Neural cell (in vitro differentiated cells): ENCODE data around the gene LDLRAD4. TPM values are rescaled to one million over a fixed set of nuclear protein-coding genes. Genes with fewer than 3 reads are reported as not detected.

Experiments
- H2AFZ ChIP-seq: fragments of 200-600, 300-800 bp; sonication (generic), shearing (Covaris generic); 2 replicates; pipeline ENCODE4 v1.6.0; 2014; ENCODE audit warnings: low read depth, mild to moderate bottlenecking, antibody characterized with exemption, low read length, moderate library complexity
- H3F3A ChIP-seq: fragments of 200-600 bp; shearing (Covaris generic); 2 replicates; pipeline ENCODE4 v1.6.1; 2016; ENCODE audit warnings: mild to moderate bottlenecking, moderate library complexity, mixed read lengths, antibody characterized with exemption, low read length; ENCODE audit not compliant: insufficient read depth, poor library complexity, severe bottlenecking
- H3K27ac ChIP-seq: fragments of 200-600, 300-800 bp; sonication (generic), shearing (Covaris generic); 2 replicates; pipeline ENCODE4 v1.5.1; 2014; ENCODE audit warnings: mild to moderate bottlenecking, low read length, moderate library complexity
- H3K27me3 ChIP-seq: fragments of 300-800, 200-600 bp; sonication (generic), shearing (Covaris generic); 2 replicates; pipeline ENCODE4 v1.6.0; 2014; ENCODE audit warnings: mild to moderate bottlenecking, low read depth, low read length, moderate library complexity; ENCODE audit not compliant: insufficient read depth
- H3K36me3 ChIP-seq: fragments of 300-800, 200-600 bp; sonication (generic), shearing (Covaris generic); 2 replicates; pipeline ENCODE4 v1.5.1; 2014; ENCODE audit warnings: mild to moderate bottlenecking, antibody characterized with exemption, low read length, moderate library complexity; ENCODE audit not compliant: insufficient read depth
- H3K4me2 ChIP-seq: fragments of 300-800, 200-600 bp; sonication (generic), shearing (Covaris generic); 2 replicates; pipeline ENCODE4 v1.6.0; 2014; ENCODE audit warnings: mild to moderate bottlenecking, low read length
- H3K4me3 ChIP-seq: fragments of 300-800, 200-600 bp; sonication (generic), shearing (Covaris generic); 2 replicates; pipeline ENCODE4 v1.5.1; 2014; ENCODE audit warnings: mild to moderate bottlenecking, low read length, moderate library complexity
- H3K79me2 ChIP-seq: fragments of 200-600 bp; shearing (Covaris generic); replicated peaks from 2 replicates; pipeline ENCODE4 v1.6.0; 2014; ENCODE audit warnings: mild to moderate bottlenecking, low read length, moderate library complexity; ENCODE audit not compliant: insufficient read depth
- H3K9ac ChIP-seq: fragments of 300-800, 200-600 bp; sonication (generic), shearing (Covaris generic); 2 replicates; pipeline ENCODE4 v1.6.1; 2016; ENCODE audit warnings: mild to moderate bottlenecking, low read length, mixed read lengths
- H3K9me2 ChIP-seq: fragments of 200-600 bp; shearing (Covaris generic); 2 replicates; pipeline ENCODE4 v1.6.1; 2016; ENCODE audit warnings: mild to moderate bottlenecking, low read length, mixed read lengths; ENCODE audit not compliant: insufficient read depth
- H3K9me3 ChIP-seq: fragments of 200-600, 300-800 bp; sonication (generic), shearing (Covaris generic); 2 replicates; pipeline ENCODE4 v1.6.1; 2016; ENCODE audit warnings: mild to moderate bottlenecking, mixed run types, low read length, moderate library complexity, mixed read lengths
- H4K20me1 ChIP-seq: fragments of 200-600 bp; shearing (Covaris generic); 2 replicates; pipeline ENCODE4 v1.6.1; 2016; ENCODE audit warnings: mild to moderate bottlenecking, mixed run types; ENCODE audit not compliant: insufficient read depth
- EP300 ChIP-seq: fragments of 450-650 bp; conservative IDR thresholded peaks from 2 replicates; pipeline ENCODE4 v1.6.1; 2014; ENCODE audit warnings: antibody characterized with exemption, mild to moderate bottlenecking, moderate library complexity; ENCODE audit not compliant: poor library complexity, severe bottlenecking
- EZH2 ChIP-seq: fragments of 200-600, 300-800 bp; shearing (Covaris generic), sonication (generic); IDR thresholded peaks from 2 replicates; pipeline ENCODE4 v1.6.1; 2014; ENCODE audit warnings: antibody characterized with exemption, low read length, borderline replicate concordance, mild to moderate bottlenecking; ENCODE audit not compliant: insufficient read depth, poor library complexity, severe bottlenecking
- MXI1 ChIP-seq: fragments of 450-650 bp; conservative IDR thresholded peaks from 2 replicates; pipeline ENCODE4 v1.6.1; 2014; ENCODE audit warnings: antibody characterized with exemption, mild to moderate bottlenecking; ENCODE audit not compliant: poor library complexity, severe bottlenecking
- POLR2AphosphoS5 ChIP-seq: IDR thresholded peaks from 2 replicates; pipeline ENCODE4 v1.6.1; 2012
- RAD21 ChIP-seq: fragments of 450-650 bp; conservative IDR thresholded peaks from 2 replicates; pipeline ENCODE4 v1.6.1; 2014; ENCODE audit warnings: antibody characterized with exemption, mild to moderate bottlenecking, moderate library complexity
- REST ChIP-seq: IDR thresholded peaks from 2 replicates; pipeline ENCODE4 v1.6.1; 2012; ENCODE audit warnings: borderline replicate concordance
- SMC3 ChIP-seq: fragments of 450-650 bp; conservative IDR thresholded peaks from 2 replicates; pipeline ENCODE4 v1.6.1; 2014; ENCODE audit warnings: antibody characterized with exemption, mild to moderate bottlenecking, moderate library complexity; ENCODE audit not compliant: poor library complexity
- TAF1 ChIP-seq: IDR thresholded peaks from 2 replicates; pipeline ENCODE4 v1.6.1; 2012; ENCODE audit warnings: low read depth
- polyA plus RNA-seq: library from polyadenylated mRNA; depleted of rRNA; stranded (reverse); fragments of >200 nt; gene quantifications from 2 replicates; pipeline ENCODE4 v1.2.3, GENCODE V29; 2014
- TF ChIP-seq, protein P1 (sequence below): fragments of 450-650 bp; IDR thresholded peaks from 2 replicates; pipeline ENCODE4 v1.5.1; 2014; ENCODE audit warnings: antibody characterized with exemption, mild to moderate bottlenecking, moderate library complexity; ENCODE audit not compliant: poor library complexity, severe bottlenecking

Gene LDLRAD4
- polyA plus RNA-seq, 1 donor from 2014 or later, result 3.7 TPM

- TF ChIP-seq, protein P1, sequence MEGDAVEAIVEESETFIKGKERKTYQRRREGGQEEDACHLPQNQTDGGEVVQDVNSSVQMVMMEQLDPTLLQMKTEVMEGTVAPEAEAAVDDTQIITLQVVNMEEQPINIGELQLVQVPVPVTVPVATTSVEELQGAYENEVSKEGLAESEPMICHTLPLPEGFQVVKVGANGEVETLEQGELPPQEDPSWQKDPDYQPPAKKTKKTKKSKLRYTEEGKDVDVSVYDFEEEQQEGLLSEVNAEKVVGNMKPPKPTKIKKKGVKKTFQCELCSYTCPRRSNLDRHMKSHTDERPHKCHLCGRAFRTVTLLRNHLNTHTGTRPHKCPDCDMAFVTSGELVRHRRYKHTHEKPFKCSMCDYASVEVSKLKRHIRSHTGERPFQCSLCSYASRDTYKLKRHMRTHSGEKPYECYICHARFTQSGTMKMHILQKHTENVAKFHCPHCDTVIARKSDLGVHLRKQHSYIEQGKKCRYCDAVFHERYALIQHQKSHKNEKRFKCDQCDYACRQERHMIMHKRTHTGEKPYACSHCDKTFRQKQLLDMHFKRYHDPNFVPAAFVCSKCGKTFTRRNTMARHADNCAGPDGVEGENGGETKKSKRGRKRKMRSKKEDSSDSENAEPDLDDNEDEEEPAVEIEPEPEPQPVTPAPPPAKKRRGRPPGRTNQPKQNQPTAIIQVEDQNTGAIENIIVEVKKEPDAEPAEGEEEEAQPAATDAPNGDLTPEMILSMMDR, result no peak
- no peak for TF ChIP-seq EZH2
- TF ChIP-seq EP300, result no peak
- no peak for TF ChIP-seq RAD21
- no peak for TF ChIP-seq SMC3
- no peak for TF ChIP-seq POLR2AphosphoS5
- H2AFZ ChIP-seq, result no peak overlapping the region
- no peak overlapping the region for H3K4me2 ChIP-seq
Observed at GRCh38 chr18:13269521-13270011, 51.0 kb downstream of the LDLRAD4 start.

DNA sequence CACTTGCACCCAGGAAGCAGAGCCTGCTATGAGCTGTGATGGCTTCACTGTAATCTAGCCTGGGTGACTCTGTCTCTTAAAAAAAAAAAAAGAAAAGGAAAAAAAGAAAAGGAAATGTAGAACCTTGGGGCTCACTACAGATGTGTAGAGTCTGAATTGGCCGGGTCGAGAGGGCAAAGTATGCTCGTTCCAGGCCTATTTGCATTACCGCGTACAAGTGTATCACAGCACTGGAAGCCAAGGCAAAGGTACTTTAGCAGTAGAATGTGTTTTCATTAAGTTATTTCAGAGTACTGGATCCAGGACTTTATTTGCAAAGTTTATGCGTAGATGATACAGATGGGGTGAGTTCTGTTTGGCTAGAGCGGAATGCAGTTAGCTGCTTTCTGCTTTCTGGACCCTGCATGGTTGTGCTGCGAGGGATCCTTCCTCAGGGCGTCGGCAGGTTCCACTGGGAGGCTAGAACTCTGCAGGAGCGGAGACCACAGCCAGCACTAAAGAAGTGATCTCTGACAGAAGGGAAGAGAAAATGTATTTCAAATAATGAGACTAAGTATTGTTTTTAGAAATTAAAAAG, 51.8 kb downstream of the LDLRAD4 start:
- no peaks in the 10 kb centered on the region for H4K20me1 ChIP-seq

More at GRCh38 chr18:13269521-13270011, 51.0 kb downstream of the LDLRAD4 start:
- Histone ChIP-seq H3F3A (no peaks in the 10 kb centered on the region), H3K27ac (no peak overlapping the region), H3K27me3 (no peaks in the 10 kb centered on the region), H3K36me3 (no peaks in the 10 kb centered on the region), H3K9ac (no peak overlapping the region), H4K20me1 (no peaks in the 10 kb centered on the region), H3K79me2 (no peaks in the 10 kb centered on the region), H3K4me3 (no peak overlapping the region), H3K9me2 (no peaks in the 10 kb centered on the region), H3K9me3 (no peaks in the 10 kb centered on the region)

More for the DNA sequence above, 51.8 kb downstream of the LDLRAD4 start:
- TF ChIP-seq, protein P1, result no peak
- no peak for TF ChIP-seq EZH2
- TF ChIP-seq MXI1, result no peak
- TF ChIP-seq EP300, result no peak
- no peak for TF ChIP-seq TAF1
- TF ChIP-seq SMC3, result no peak
- no peak for TF ChIP-seq POLR2AphosphoS5
- TF ChIP-seq REST, result no peak
- no peak for TF ChIP-seq RAD21
- Histone ChIP-seq H3K79me2 (no peaks in the 10 kb centered on the region), H3K4me3 (no peak overlapping the region), H3K9me2 (no peaks in the 10 kb centered on the region), H3K27me3 (no peaks in the 10 kb centered on the region), H3K27ac (no peak overlapping the region), H3K9ac (no peak overlapping the region), H3K9me3 (no peaks in the 10 kb centered on the region), H3K36me3 (no peaks in the 10 kb centered on the region), H3F3A (no peaks in the 10 kb centered on the region), H3K4me2 (no peak overlapping the region), H2AFZ (no peak overlapping the region)
